ENCODE data around the gene MYO18B.

DNA sequence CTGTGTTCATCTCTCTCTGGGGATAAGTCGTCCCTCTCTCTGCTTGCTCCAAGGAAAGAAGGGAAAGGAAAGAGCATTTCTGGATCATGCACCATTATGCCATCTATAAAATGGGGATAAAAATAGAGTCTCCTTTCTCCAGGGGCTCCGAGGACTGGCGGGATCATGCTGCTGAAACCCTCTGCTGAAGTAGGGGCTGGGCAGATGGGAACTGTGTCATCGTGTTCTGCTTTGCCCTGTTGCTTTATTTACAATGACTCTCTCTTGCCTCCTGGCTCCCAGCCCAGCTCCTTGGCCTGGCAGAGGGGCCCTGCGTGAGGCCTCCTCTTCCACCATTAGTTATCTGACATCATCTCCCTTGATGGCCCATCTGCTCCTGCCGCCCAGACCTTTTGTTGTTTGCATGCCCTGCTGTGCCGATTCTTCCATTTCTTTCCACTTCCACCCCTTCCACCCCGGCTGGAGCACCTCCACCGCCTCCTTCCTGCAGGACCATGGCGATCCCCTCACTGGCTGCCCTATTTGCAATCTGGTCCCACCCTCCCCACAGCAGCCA, 200.9 kb downstream of the MYO18B start:
- TF ChIP-seq, protein P1, sequence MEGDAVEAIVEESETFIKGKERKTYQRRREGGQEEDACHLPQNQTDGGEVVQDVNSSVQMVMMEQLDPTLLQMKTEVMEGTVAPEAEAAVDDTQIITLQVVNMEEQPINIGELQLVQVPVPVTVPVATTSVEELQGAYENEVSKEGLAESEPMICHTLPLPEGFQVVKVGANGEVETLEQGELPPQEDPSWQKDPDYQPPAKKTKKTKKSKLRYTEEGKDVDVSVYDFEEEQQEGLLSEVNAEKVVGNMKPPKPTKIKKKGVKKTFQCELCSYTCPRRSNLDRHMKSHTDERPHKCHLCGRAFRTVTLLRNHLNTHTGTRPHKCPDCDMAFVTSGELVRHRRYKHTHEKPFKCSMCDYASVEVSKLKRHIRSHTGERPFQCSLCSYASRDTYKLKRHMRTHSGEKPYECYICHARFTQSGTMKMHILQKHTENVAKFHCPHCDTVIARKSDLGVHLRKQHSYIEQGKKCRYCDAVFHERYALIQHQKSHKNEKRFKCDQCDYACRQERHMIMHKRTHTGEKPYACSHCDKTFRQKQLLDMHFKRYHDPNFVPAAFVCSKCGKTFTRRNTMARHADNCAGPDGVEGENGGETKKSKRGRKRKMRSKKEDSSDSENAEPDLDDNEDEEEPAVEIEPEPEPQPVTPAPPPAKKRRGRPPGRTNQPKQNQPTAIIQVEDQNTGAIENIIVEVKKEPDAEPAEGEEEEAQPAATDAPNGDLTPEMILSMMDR (conservative IDR thresholded peaks at IDR 0.05) = no peak
- no peak for TF ChIP-seq ZFX (IDR thresholded peaks at IDR 0.05)

All from C4-2B (cell line).